HepG2 (cell line): Measurements from ENCODE around the gene CIITA. TPM values are rescaled to one million over a fixed set of nuclear protein-coding genes. Genes with fewer than 3 reads are reported as not detected.
"Not testable (repeated sequence)": the region's sequence is repeated elsewhere in the genome, so short reads cannot be mapped to it uniquely, and the experiment has no call there.

ENCODE experiments used
- ATAC-seq: fragments of 200-7000 bp; cut with Tn5 transposase; 3 replicates; pipeline ENCODE4 v1.9.1; 2020; ENCODE audit warnings: mild to moderate bottlenecking, moderate library complexity
- BruUV-seq: library from RNA; stranded (reverse); fragments of 400-500 nt; replicated peaks from 2 replicates; lab custom pipeline; 2021; lab: Mats Ljungman, UMichigan
- CTCF ChIA-PET: fragments of 300-600 bp; formaldehyde crosslinking; extraction: SDS; loops from one replicate; lab custom pipeline; 2021; ENCODE audit warnings: low total read pairs, inconsistent platforms, low intra/inter-chr PET ratio; lab: Yijun Ruan, JAX
- POLR2A ChIA-PET: fragments of 350-600 bp; sonication (Branson Sonifier 250); formaldehyde crosslinking; loops from one replicate; lab custom pipeline; 2020; ENCODE audit warnings: antibody characterized with exemption, inconsistent platforms; lab: Yijun Ruan, JAX
- DNase-seq: peaks from one replicate; pipeline ENCODE4 v3.0.0-alpha.2; 2015; ENCODE audit warnings: low spot score
- FAIRE-seq: peaks from 3 replicates; lab custom pipeline; 2011; peaks lifted over from hg19 to GRCh38; lab: Jason Lieb, UNC
- H2AFZ ChIP-seq: one replicate; pipeline ENCODE4 v1.6.1; 2011; ENCODE audit warnings: low read length, inconsistent platforms
- H3K27ac ChIP-seq: fragments of 300-600 bp; 3 replicates; pipeline ENCODE4 v1.8.0; 2011; ENCODE audit warnings: mixed run types, mild to moderate bottlenecking, mixed read lengths, low read length, inconsistent platforms; ENCODE audit not compliant: insufficient read depth; ENCODE audit errors: extremely low read length
- H3K27me3 ChIP-seq, 2 experiments: fragments of 200-600 bp in 1 of 2; 2 replicates in 1 of 2; 3 replicates in 1 of 2; pipeline versions ENCODE4 v1.6.0 to v1.8.0; 2011; ENCODE audit warnings: low read length in 2 of 2, mild to moderate bottlenecking in 2 of 2, moderate library complexity in 2 of 2, inconsistent platforms in 1 of 2; ENCODE audit not compliant: insufficient read depth in 2 of 2, control insufficient read depth in 1 of 2
- H3K36me3 ChIP-seq, 2 experiments: fragments of 200-600 bp in 1 of 2; replicated peaks in 1 of 2; 2 replicates in 1 of 2; 3 replicates in 1 of 2; pipeline versions ENCODE4 v1.5.1 to v1.8.0; 2011; ENCODE audit warnings: low read length in 2 of 2, inconsistent platforms in 1 of 2; ENCODE audit not compliant: insufficient read depth in 2 of 2, control insufficient read depth in 1 of 2
- H3K4me1 ChIP-seq: 2 replicates; pipeline ENCODE4 v1.5.1; 2012; ENCODE audit warnings: low read length, inconsistent platforms; ENCODE audit not compliant: insufficient read depth
- H3K4me2 ChIP-seq: 2 replicates; pipeline ENCODE4 v1.6.0; 2011; ENCODE audit warnings: low read depth, low read length, inconsistent platforms
- H3K4me3 ChIP-seq, 3 experiments: fragments of 200-600 bp in 1 of 3; sonication (generic), shearing (Covaris generic) in 1 of 3; replicated peaks in 1 of 3; 2 replicates each; pipeline ENCODE4 v1.5.1; 2011 to 2016; ENCODE audit warnings: low read length in 3 of 3, inconsistent platforms in 2 of 3, low read depth in 2 of 3, mild to moderate bottlenecking in 2 of 3, control low read depth in 1 of 3, mixed read lengths in 1 of 3; ENCODE audit not compliant: insufficient read depth in 1 of 3
- H3K79me2 ChIP-seq: one replicate; pipeline ENCODE4 v1.6.1; 2011; ENCODE audit warnings: low read length, inconsistent platforms; ENCODE audit not compliant: insufficient read depth
- H3K9ac ChIP-seq: 2 replicates; pipeline ENCODE4 v1.6.0; 2011; ENCODE audit warnings: mild to moderate bottlenecking, low read depth, low read length, inconsistent platforms; ENCODE audit not compliant: insufficient read depth
- H3K9me3 ChIP-seq: 2 replicates; pipeline ENCODE4 v1.5.1; 2012; ENCODE audit warnings: mild to moderate bottlenecking, low read length
- H4K20me1 ChIP-seq: 2 replicates; pipeline ENCODE4 v1.6.0; 2011; ENCODE audit warnings: inconsistent platforms, mild to moderate bottlenecking, low read length, moderate library complexity; ENCODE audit not compliant: insufficient read depth
- AHDC1 ChIP-seq: sonication (generic); formaldehyde crosslinking; IDR thresholded peaks from 2 replicates; pipeline ENCODE4 v1.5.1; 2020; ENCODE audit warnings: mild to moderate bottlenecking, missing genetic modification reagents, borderline replicate concordance
- ATF5 ChIP-seq: sonication (generic); formaldehyde crosslinking; IDR thresholded peaks from 2 replicates; pipeline ENCODE4 v1.4.0; 2020; ENCODE audit warnings: mild to moderate bottlenecking, low read depth, missing genetic modification reagents
- GLI4 ChIP-seq: sonication (generic); formaldehyde crosslinking; IDR thresholded peaks from 2 replicates; pipeline ENCODE4 v1.5.1; 2020; ENCODE audit warnings: missing genetic modification reagents, mild to moderate bottlenecking, moderate library complexity, borderline replicate concordance
- MXD4 ChIP-seq: IDR thresholded peaks from 2 replicates; pipeline ENCODE4 v1.6.1; 2016; ENCODE audit warnings: mild to moderate bottlenecking, missing biosample characterization, missing genetic modification reagents
- PRMT3 ChIP-seq: sonication (generic); formaldehyde crosslinking; IDR thresholded peaks from 2 replicates; pipeline ENCODE4 v1.8.1; 2022; ENCODE audit warnings: low read depth, mild to moderate bottlenecking, moderate library complexity, missing genetic modification reagents, borderline replicate concordance
- ZNF770 ChIP-seq: sonication (generic); formaldehyde crosslinking; IDR thresholded peaks from 2 replicates; pipeline ENCODE4 v1.5.0; 2020; ENCODE audit warnings: mild to moderate bottlenecking, missing genetic modification reagents
- WGBS: methylation state at CpG from one replicate; pipeline ENCODE4 v1.1.6; 2017; ENCODE audit warnings: low lambda C conversion rate; 5-methylcytosine and 5-hydroxymethylcytosine counted together
- in situ Hi-C: cut with HindIII; loops from 2 replicates; pipeline ENCODE4 v1.10.0; 2017; ENCODE audit warnings: low pct_unique_long_range_greater_than_20kb; ENCODE audit not compliant: extremely low pct_ligation_motif_present
- intact Hi-C: fragments of 100-400 bp; cut with micrococcal nuclease; formaldehyde crosslinking; loops from one replicate; pipeline ENCODE4 v1.10.0; 2022; ENCODE audit not compliant: unreplicated experiment
- polyA plus RNA-seq, 8 experiments: library from polyadenylated mRNA; depleted of rRNA in 3 of 8; stranded (reverse) in 7 of 8; unstranded in 1 of 8; fragments of >200 nt; fragmentation: Illumina TruSeq in 4 of 8; extraction: Trizol in 4 of 8; gene quantifications; 2 replicates each; pipeline versions ENCODE4 v1.2.1 to v1.2.3, GENCODE V29; 2011 to 2016; ENCODE audit warnings: low read depth in 4 of 8, missing spikeins in 1 of 8, mixed read lengths in 1 of 8; ENCODE audit not compliant: insufficient read depth in 1 of 8
- total RNA-seq, 5 experiments: library from RNA; depleted of rRNA; stranded (reverse); fragments of >200 nt; fragmentation: Illumina TruSeq; extraction: Trizol; gene quantifications; 2 replicates each; pipeline ENCODE4 v1.2.3, GENCODE V29; 2016; ENCODE audit warnings: low read depth in 1 of 5

The CIITA gene
- total and polyA plus RNA-seq, 2 of the 13 experiments (the other 11 are each of a cell fraction or from before 2014, with no cell fraction given): 0.08 to 0.09 TPM

- peaks cover 3 to 16% of the 10 kb centered on the region in 2 experiments; a peak in 4 of 5 replicates for H3K27me3 ChIP-seq
- H4K20me1 ChIP-seq, FAIRE-seq, H3K4me2 ChIP-seq, CTCF ChIA-PET: not testable (repeated sequence)
- TF ChIP-seq ZNF770 (CRISPR knock-in tag): peak; percentile 45; the same call in 1 of the 2 replicates
- TF ChIP-seq, all 625 proteins: peak for 1; not testable (repeated sequence) for 624
- BruUV-seq, H3K4me1 ChIP-seq, H3K9ac ChIP-seq, ATAC-seq, H3K9me3 ChIP-seq, H3K27ac ChIP-seq, H2AFZ ChIP-seq, intact Hi-C loops, DNase-seq, H3K36me3 ChIP-seq, in situ Hi-C loops, POLR2A ChIA-PET, H3K79me2 ChIP-seq, H3K4me3 ChIP-seq: not testable (repeated sequence)
These were observed 46.8 kb upstream of the CIITA start for GRCh38 chr16:10830240-10830639.

- POLR2A ChIA-PET: no interaction called here
- peak; percentile 8 for FAIRE-seq
- H3K4me3 ChIP-seq: no peak overlapping the region
- WGBS: 35% methylated on average over 10 of the region's 10 CpGs
- no peak overlapping the region for H3K4me2 ChIP-seq
- CTCF ChIA-PET: no interaction called here
- no peaks in the 10 kb centered on the region for H3K9me3 ChIP-seq
- intact Hi-C loops (no loop called here), in situ Hi-C loops (no loop called here)
- no peak for ATAC-seq
- peaks cover 3 to 16% of the 10 kb centered on the region in 2 experiments; a peak in 4 of 5 replicates for H3K27me3 ChIP-seq
- no peak overlapping the region for H3K9ac ChIP-seq
- no peaks in the 10 kb centered on the region for H3K4me1 ChIP-seq
- no peak overlapping the region for H2AFZ ChIP-seq
- H4K20me1 ChIP-seq: no peaks in the 10 kb centered on the region
- no peaks in the 10 kb centered on the region for H3K36me3 ChIP-seq
- no peaks in the 10 kb centered on the region for H3K79me2 ChIP-seq
- BruUV-seq: no TSS peak
- no peak for DNase-seq
- no peak overlapping the region for H3K27ac ChIP-seq
- no peak for TF ChIP-seq MXD4 (CRISPR knock-in tag)
- TF ChIP-seq GLI4 (CRISPR knock-in tag): no peak
- no peak for TF ChIP-seq ATF5 (CRISPR knock-in tag)
- no peak for TF ChIP-seq PRMT3 (CRISPR knock-in tag)
- TF ChIP-seq AHDC1: no peak
These were observed 44.8 kb upstream of the CIITA start for GRCh38 chr16:10831894-10832886.
